Measurements from ENCODE around the gene FGA.

FGA gene

GRCh38 chr4:154625971-154626370 is 35.4 kb upstream of the FGA start:
- H3K4me1 ChIP-seq = peaks cover 0 to 12% (median 10%) of the 10 kb centered on the region in 4 donors
- intact Hi-C loops (cut with DNase I; ENCODE audit: low total_unique reads) = no loop called here
- no peak overlapping the region for H3K4me3 ChIP-seq
- DNase-seq = no peak
- H3K9me3 ChIP-seq = no peaks in the 10 kb centered on the region
- H3K27me3 ChIP-seq = no peaks in the 10 kb centered on the region
- no peak for TF ChIP-seq CTCF (IDR thresholded peaks at IDR 0.05)
- no peak overlapping the region for H3K27ac ChIP-seq
- no peaks in the 10 kb centered on the region for H3K36me3 ChIP-seq

- Histone ChIP-seq H3K36me3 (no peaks in the 10 kb centered on the region), H3K27me3 (no peaks in the 10 kb centered on the region), H3K27ac (no peak overlapping the region), H3K9me3 (no peaks in the 10 kb centered on the region), H3K4me3 (no peak overlapping the region), H3K4me1 (peaks cover 0 to 12% (median 10%) of the 10 kb centered on the region in 4 donors)
- no peak for TF ChIP-seq CTCF (IDR thresholded peaks at IDR 0.05)
- DNase-seq = no peak
- intact Hi-C loops (cut with DNase I; ENCODE audit: low total_unique reads) = loop anchor here (5.0 kb wide), 1 partner anchor 67 kb away; no protein-coding TSS in a partner anchor
Measured at GRCh38 chr4:154623995-154624394, 33.5 kb upstream of the FGA start.

DNA sequence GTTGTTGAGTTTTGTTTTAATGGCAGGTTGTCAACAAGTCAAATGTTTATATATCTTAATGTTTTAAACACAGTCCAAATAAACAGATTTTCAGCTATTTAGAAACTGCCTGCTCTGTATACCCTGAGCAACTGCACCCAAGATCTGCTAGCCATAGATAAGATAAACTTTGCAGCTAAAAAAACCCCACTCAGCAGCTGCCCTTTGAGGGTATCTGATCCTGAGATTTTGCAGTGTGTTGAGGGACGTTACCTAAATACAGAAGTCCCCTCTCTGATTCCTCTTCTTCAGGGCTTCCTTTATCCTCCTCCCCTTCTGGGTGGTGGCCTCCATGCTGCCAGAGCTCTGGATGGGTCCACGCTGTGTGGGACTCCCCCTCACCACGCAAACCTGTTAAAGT is 32.9 kb upstream of the FGA start:
- Histone ChIP-seq H3K36me3 (no peaks in the 10 kb centered on the region), H3K4me1 (peaks cover 0 to 12% (median 10%) of the 10 kb centered on the region in 4 donors), H3K9me3 (no peaks in the 10 kb centered on the region), H3K27me3 (no peaks in the 10 kb centered on the region), H3K4me3 (no peak overlapping the region), H3K27ac (no peak overlapping the region)
- intact Hi-C loops (cut with DNase I; ENCODE audit: low total_unique reads) = loop anchor here (5.0 kb wide), 1 partner anchor 66 kb away; no protein-coding TSS in a partner anchor
- DNase-seq = no peak
- no peak for TF ChIP-seq CTCF (IDR thresholded peaks at IDR 0.05)

GRCh38 chr4:154622598-154622997 is 32.1 kb upstream of the FGA start:
- peak; percentile 18 to 44 for TF ChIP-seq CTCF (IDR thresholded peaks at IDR 0.05)
- Histone ChIP-seq H3K9me3 (no peaks in the 10 kb centered on the region), H3K4me1 (peaks cover 0 to 12% (median 10%) of the 10 kb centered on the region in 4 donors), H3K27me3 (no peaks in the 10 kb centered on the region), H3K36me3 (no peaks in the 10 kb centered on the region), H3K27ac (no peak overlapping the region), H3K4me3 (no peak overlapping the region)
- intact Hi-C loops (cut with DNase I; ENCODE audit: low total_unique reads) = loop anchor here (5.0 kb wide), 1 partner anchor 65 kb away; no protein-coding TSS in a partner anchor
- DNase-seq = no peak

DNA sequence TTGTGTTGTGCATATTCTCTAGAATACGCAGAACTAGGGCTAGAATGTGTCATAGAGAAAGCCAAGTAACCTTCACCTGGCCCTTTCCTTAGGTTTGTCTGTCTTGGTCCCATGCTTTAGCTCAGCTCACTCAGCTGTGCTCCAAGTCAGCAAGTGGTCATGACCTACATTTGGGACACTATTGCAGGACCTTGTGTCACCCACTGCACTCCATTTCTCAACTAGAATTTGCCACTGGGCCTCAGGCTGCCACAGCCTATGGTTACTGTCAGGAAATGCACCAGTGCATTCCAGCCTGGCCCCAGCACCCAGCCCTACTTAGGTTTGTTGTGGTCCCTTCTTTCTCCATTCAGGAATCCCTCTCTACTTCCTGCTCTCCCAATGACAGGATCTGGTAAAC is 29.6 kb upstream of the FGA start:
- no peaks in the 10 kb centered on the region for H3K36me3 ChIP-seq
- no peak for TF ChIP-seq CTCF (IDR thresholded peaks at IDR 0.05)
- no peaks in the 10 kb centered on the region for H3K9me3 ChIP-seq
- DNase-seq = no peak
- no peak overlapping the region for H3K4me3 ChIP-seq
- H3K27me3 ChIP-seq = no peaks in the 10 kb centered on the region
- intact Hi-C loops (cut with DNase I; ENCODE audit: low total_unique reads) = loop anchor here (5.0 kb wide), 1 partner anchor 63 kb away; no protein-coding TSS in a partner anchor
- peaks cover 0 to 10% (median 1%) of the 10 kb centered on the region in 4 donors for H3K4me1 ChIP-seq
- H3K27ac ChIP-seq = no peak overlapping the region
